Spleen (tissue), 7 donors: Measurements from ENCODE around the gene VANGL1.

Source experiments
- POLR2A ChIP-seq, 3 donors: fragments of 450-650 bp; IDR thresholded peaks; one replicate each; pipeline ENCODE4 v1.5.1; 2017; ENCODE audit warnings: antibody characterized with exemption in 3 of 3, mild to moderate bottlenecking in 1 of 3
- POLR2AphosphoS5 ChIP-seq, 3 donors: sonication (generic); formaldehyde crosslinking; IDR thresholded peaks; one replicate each; pipeline ENCODE4 v1.5.1; 2017; ENCODE audit warnings: antibody characterized with exemption in 3 of 3
- TF ChIP-seq, protein P1 (sequence below), 11 experiments: fragments of 200-600 bp in 7 of 11; fragments of 450-650 bp in 4 of 11; sonication (generic) in 4 of 11; IDR thresholded peaks in 8 of 11; conservative IDR thresholded peaks in 3 of 11; 1 replicate in 7 of 11; 2 replicates in 4 of 11; pipeline versions ENCODE4 v1.4.0 to v1.8.0; 2016 to 2021; ENCODE audit warnings: antibody characterized with exemption in 11 of 11, inconsistent platforms in 4 of 11, mild to moderate bottlenecking in 1 of 11
- donor health status: DM: no; HTN: no; CAD: no; lungs with moderate emphysema.
- donor health status: DM: no; HTN: no; CAD: no.
- donor health status: DM: no; HTN: no; CAD: no.

DNA sequence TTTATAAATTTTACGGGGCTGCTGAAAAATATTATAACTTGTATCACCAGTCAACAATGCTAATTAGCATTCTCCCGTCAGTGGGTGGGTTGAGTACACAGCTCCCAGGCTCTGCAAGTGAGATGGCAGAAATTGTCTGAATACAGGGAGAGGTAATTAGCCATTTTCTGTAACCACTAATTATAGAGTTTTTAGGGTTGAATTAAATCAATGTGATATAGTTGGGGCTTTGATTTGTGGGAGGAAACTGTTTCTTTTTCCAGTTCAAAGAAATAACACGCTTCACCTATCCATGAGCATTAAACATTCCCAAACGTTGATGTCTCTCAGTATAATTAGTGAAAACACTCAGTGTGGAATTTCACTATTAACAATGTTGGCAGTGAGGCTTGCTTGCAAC lies 1.5 kb downstream of the VANGL1 start:
- TF ChIP-seq, protein P1, sequence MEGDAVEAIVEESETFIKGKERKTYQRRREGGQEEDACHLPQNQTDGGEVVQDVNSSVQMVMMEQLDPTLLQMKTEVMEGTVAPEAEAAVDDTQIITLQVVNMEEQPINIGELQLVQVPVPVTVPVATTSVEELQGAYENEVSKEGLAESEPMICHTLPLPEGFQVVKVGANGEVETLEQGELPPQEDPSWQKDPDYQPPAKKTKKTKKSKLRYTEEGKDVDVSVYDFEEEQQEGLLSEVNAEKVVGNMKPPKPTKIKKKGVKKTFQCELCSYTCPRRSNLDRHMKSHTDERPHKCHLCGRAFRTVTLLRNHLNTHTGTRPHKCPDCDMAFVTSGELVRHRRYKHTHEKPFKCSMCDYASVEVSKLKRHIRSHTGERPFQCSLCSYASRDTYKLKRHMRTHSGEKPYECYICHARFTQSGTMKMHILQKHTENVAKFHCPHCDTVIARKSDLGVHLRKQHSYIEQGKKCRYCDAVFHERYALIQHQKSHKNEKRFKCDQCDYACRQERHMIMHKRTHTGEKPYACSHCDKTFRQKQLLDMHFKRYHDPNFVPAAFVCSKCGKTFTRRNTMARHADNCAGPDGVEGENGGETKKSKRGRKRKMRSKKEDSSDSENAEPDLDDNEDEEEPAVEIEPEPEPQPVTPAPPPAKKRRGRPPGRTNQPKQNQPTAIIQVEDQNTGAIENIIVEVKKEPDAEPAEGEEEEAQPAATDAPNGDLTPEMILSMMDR (IDR thresholded peaks at IDR 0.05 in 8 of 11, conservative IDR thresholded peaks at IDR 0.05 in 3 of 11), result no peak
- TF ChIP-seq POLR2A (IDR thresholded peaks at IDR 0.05), result no peak
- no peak for TF ChIP-seq POLR2AphosphoS5 (IDR thresholded peaks at IDR 0.05)
